Lower leg skin (tissue), 3 donors: Measurements from ENCODE around the gene MMP24.

ENCODE experiments used
- POLR2A ChIP-seq, 2 donors: fragments of 450-650 bp; IDR thresholded peaks; one replicate each; pipeline ENCODE4 v1.6.1; 2016 to 2017; ENCODE audit warnings: antibody characterized with exemption in 2 of 2, mild to moderate bottlenecking in 1 of 2, moderate library complexity in 1 of 2
- TF ChIP-seq, protein P1 (sequence below), 3 donors: fragments of 450-650 bp; IDR thresholded peaks; one replicate each; pipeline ENCODE4 v1.5.1; 2016; ENCODE audit warnings: antibody characterized with exemption in 3 of 3, mild to moderate bottlenecking in 3 of 3, moderate library complexity in 2 of 3

DNA sequence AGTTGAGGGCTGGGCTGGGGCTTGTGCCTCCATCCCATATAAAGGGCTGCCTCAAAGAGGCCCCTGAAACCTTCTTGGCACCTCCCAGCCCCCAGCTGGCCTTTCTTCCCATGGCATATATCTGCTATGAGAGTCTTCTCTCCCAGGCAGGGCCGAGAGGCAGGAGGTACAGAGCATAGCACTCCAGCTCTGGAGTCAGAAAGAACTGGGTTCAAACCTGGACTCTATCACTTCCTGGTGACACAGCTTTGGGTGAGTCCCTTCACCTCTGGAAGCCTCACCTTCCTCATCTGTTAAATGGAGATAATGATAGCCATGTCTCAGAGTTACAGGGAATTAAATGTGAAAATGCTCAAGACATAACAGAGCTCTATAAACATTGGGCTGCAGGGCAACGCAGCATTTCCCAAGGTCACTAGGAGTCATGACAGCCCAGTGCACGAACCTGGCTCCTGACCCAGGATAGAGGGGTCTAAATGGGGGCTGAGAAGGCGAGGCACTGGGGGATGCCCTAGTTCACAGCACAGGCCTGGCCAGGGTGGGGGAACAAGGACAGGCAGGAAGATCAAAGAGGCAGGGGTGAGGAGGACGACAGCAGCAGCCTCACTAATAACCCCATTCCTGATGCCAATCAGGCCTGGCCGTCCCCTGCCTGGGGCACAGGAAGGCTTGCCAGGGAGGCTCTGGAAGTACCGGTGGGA lies 63.8 kb downstream of the MMP24 start:
- no peak for TF ChIP-seq POLR2A (IDR thresholded peaks at IDR 0.05)
- TF ChIP-seq, protein P1, sequence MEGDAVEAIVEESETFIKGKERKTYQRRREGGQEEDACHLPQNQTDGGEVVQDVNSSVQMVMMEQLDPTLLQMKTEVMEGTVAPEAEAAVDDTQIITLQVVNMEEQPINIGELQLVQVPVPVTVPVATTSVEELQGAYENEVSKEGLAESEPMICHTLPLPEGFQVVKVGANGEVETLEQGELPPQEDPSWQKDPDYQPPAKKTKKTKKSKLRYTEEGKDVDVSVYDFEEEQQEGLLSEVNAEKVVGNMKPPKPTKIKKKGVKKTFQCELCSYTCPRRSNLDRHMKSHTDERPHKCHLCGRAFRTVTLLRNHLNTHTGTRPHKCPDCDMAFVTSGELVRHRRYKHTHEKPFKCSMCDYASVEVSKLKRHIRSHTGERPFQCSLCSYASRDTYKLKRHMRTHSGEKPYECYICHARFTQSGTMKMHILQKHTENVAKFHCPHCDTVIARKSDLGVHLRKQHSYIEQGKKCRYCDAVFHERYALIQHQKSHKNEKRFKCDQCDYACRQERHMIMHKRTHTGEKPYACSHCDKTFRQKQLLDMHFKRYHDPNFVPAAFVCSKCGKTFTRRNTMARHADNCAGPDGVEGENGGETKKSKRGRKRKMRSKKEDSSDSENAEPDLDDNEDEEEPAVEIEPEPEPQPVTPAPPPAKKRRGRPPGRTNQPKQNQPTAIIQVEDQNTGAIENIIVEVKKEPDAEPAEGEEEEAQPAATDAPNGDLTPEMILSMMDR (IDR thresholded peaks at IDR 0.05) = no peak
